GM19328 (cell line): Measurements from ENCODE around the gene PRDM10.

Experiments
- ATAC-seq: cut with Tn5 transposase; IDR thresholded peaks from one replicate; pipeline ENCODE4 v1.9.1; 2021; ENCODE audit warnings: mild to moderate bottlenecking, moderate library complexity; ENCODE audit not compliant: unreplicated experiment

The PRDM10 gene

GRCh38 chr11:129950101-129951091 lies 52.2 kb downstream of the PRDM10 start:
- ATAC-seq = no peak

DNA sequence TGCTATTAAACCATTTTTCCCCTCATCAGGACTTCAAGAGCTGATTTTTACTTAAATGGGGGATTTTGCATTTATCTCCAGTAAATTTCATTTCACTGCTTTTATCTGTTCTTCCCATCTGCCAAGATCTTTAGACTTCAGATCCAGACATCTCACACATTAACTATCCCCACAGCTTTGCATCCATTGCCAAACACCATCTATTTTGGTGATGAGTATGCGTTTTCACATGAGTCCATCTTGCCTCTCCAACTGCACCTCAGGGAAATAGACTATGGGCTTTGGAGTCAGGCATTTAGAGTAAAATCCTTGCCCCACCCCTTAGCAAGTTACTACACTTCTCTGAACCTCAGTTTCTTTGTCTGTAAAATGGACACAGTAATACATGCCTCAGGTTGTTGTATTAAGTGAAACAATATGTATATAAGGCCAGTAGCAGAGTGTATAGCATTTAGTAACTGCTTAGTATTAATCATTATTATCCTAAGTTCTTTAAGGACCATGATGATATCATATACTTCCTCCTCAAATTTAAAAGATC lies 53.6 kb downstream of the PRDM10 start:
- no peak for ATAC-seq

DNA sequence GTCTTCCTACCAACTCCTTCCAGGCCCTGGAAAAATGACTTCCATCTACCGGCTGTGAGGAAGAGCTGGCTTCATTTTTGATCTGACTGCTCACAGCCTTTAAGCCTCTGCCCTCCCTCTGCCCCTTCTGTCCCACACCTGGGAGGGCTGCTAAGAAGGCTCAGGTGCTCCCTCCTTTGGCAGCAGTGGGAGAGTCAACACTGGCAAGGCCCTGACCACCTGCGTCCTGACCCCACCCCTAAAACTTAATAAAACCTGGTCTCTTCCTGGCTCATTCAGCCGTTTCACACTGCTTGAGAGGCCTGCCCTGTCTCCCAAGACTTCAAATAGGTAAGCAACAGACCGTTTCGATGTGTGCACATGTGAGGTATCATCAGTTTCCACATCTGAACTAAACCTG lies 55.2 kb downstream of the PRDM10 start:
- no peak for ATAC-seq

DNA sequence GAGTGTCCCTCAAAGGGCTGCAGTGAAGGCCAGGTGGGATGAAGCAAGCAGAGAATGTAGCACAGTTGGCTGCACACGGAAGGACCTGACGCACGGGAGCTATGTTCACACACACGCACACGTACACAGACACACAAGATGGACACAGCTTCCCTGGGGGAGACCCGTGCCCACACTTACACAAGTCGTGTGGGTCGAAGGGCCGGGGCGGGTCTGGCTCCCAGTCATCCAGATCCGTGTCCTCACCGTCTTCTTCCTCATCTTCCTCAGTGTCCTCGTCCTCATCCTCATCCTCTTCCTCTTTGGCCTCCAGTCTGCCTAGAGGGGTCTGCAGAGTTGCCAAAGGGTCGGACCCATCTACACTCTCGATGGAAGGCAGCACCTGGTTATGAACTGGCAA lies 55.7 kb downstream of the PRDM10 start:
- no peak for ATAC-seq

DNA sequence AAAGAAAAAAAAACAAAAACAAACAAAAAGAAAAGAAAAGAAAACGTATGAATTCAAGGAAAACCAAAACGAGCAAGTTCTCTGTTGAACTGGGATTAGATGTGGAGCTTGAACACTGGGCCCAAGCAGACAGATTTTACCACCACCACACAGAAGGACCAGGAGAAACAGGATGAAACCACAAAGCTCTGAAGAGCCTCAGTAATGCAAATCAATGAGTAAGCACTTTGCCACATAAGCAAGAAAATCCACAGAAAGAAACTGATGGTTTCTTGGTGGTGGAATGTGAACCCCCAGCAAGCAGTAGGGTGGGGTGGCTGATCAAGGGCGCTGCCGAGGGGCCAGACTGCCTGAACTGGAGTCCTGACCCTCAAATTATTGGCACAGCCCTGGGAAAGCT lies 56.4 kb downstream of the PRDM10 start:
- ATAC-seq = no peak

GRCh38 chr11:129945373-129945772 lies 57.3 kb downstream of the PRDM10 start:
- ATAC-seq = no peak

DNA sequence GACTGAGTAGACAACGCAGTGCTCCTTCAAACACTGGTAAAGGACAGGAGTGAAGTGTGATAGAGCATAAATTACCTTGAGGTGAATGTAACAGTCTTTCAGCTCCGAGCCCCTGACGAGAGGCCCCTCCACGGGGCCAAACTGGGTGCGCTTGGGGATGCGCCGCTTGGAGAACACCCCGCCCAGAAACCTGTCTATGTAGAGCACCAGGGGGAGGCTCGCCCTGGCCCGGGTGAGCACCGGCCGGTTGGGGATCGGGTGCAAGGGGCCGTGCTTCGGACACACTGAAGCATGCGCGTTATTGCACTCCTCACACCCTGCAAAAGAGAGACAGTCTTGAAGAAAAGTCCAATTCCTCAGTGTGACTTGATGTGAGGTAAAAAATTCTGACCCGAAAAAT lies 57.9 kb downstream of the PRDM10 start:
- ATAC-seq = no peak

DNA sequence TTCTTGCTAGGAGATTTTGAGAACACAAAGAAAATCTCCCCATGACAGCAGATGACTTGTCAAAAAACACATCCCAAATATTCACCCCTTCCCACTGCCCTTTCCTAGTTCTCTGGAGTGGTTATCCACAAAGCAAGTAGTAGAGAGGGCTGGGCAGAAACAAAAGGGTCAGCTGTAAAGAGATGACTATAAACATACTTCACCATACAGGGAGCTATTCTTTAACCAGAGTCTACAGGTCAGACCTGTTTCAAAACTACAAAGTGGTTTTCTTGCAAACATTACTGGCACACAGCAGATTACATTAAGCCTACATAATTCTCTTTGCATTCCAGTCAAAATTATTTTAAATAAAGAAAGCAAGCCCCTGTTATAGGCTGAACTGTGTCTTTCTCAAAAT lies 59.6 kb downstream of the PRDM10 start:
- no peak for ATAC-seq

DNA sequence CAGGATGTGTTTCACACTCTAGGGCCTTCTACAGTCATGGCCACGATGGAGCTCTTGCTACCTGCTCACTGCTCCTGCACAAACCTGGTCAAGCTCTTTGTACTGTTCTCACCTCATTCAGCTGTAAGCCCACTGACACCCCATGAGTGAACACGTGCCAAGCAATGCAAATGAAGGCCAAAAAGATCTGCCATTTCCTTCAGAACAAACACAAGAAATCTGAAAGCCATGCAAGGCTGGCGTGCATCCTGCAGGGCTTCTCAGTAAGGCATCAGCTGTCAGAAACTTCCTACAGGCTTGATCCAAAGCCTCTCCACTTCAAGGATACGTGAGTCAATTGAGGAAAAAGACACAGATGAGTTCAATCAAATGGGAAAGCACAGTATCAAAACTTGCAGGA lies 63.1 kb downstream of the PRDM10 start:
- no peak for ATAC-seq

- no peak for ATAC-seq
These were observed 63.9 kb downstream of the PRDM10 start for GRCh38 chr11:129938764-129939163.

- ATAC-seq = no peak
These were observed 64.9 kb downstream of the PRDM10 start for GRCh38 chr11:129937592-129938238.

DNA sequence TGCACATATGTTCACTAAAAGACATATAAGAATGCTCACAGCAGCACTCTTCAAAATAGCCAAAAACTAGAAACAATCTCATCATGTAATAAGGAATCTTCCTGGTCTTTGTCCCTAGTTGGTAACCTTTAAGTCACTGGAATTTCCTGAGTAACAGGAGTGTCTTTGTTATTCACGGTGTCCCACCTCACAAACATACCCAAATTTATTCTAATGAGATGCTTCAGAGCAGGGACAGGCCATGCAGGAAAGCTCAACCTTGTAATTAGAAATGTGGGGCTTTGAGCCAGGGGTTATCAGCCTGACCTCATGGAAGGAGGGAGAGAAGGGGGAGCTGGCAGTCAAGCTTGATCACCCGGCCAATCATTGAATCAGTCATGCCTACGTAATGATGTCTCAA lies 66.9 kb downstream of the PRDM10 start:
- no peak for ATAC-seq

DNA sequence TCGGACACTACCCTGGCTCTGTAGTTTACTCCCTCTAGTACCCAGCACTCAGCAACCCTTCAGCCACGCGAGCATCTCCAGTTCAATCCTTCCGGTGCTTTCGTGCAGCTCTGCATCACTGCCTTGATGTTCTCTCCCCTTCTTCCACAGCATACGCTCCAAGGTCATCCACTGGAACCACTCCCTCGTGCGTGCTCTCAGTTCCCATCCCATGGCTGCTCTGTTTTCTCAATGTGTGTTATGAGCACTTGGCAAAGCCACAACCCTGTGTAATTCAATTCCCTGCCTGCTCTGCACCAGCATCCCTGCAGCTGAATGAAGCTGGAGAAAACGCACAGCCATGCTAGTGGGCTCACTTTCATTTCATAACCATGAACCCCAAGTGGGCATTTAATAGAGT lies 68.7 kb downstream of the PRDM10 start:
- ATAC-seq = no peak

DNA sequence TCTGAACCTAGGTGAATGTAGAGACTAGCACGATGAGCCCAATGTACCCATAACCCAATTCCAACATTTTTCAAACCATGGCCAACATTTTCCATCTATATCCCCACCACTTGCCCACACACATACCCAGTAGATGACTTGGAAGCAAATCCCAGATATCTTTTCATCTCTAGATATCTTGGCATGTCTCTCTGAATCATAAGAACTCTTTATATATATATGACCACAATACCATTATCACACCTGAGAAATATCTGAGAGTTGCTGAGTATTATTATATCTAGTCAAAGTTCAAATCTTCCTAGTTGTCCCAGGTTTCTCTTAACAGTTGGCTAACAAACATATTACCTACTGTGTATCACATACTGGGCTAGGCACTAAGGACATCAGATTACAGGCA lies 69.4 kb downstream of the PRDM10 start:
- ATAC-seq = no peak

- ATAC-seq = no peak
These were observed 70.1 kb downstream of the PRDM10 start for GRCh38 chr11:129932381-129933067.

DNA sequence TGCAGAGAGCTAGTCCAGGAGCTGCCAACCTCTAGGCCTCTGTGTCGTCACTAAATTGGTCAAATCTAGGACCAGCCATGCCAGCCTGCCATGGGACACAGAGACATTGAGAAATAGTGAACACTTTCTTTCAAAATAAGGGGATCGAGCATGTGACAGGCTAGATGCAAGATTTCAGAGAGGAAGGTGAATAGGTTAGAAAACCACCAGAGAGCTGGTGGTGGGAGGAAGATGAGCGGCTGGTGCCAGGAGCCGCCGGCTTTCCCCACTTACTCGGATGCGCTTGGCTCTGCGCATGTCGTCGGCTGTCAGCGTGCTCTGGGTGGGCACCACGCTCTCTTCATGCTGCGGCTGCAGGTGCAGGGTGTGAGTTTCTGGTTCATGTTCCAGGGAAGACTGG lies 71.9 kb downstream of the PRDM10 start:
- no peak for ATAC-seq

DNA sequence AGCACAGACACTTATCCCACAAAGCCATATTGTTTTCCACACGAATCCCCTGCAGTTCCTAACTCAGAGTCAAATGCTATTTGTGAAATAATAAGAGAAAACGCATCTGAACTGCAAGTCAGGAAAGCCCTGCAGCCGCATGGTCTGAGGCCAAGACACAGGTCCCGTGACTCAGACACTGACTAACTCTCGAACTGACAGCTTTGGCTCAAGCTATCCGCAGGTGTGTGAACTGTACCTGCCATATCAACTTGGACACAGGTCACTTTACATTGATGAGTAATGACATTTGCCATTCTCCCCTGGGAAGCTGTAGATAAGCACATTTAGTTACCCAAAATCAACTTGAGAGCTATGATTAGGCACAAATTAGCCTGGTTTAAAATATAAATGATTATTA lies 72.3 kb downstream of the PRDM10 start:
- ATAC-seq = no peak

DNA sequence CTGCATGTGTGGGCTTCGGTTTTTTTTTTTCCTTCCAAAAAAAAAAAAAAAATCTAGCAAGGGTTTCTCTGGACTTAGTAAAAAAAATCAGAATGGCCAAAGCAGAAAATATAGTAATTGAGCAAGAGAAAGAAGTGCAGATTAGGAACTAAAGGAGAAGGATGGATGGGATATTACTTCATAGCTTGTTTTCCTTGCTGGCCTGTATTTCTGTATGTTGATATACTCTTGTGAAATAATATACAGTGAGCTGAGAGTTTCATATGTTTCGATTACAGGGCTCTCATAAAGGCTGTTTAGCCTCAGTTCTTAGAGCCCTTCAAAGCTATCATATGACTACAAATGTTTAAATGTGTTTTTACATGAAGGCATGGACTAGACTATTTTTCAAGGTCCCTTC lies 72.9 kb downstream of the PRDM10 start:
- no peak for ATAC-seq

GRCh38 chr11:129928923-129929692 lies 73.5 kb downstream of the PRDM10 start:
- no peak for ATAC-seq

GRCh38 chr11:129922674-129923073 lies 80.0 kb downstream of the PRDM10 start:
- ATAC-seq = no peak

DNA sequence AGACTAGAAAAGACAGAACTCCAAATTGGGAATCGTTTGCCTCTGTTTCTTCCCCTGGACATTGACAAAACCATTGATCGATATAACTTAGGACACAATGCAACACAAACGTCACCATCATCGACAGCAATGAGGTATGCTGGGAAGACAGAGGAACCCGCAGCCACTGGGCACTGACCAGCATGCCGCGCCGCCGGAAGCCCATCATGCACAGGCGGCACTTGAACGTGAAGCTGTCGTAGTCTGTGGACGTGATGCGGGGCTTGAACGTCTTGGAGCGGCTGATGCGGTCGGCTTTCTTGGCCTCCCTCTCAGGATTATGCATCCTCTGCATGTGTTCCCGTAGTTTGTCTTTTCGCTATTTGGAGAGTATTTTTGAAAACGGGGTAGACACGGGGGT lies 84.3 kb downstream of the PRDM10 start:
- no peak for ATAC-seq
